Measurements from ENCODE around the gene ELP1.
"Not testable (repeated sequence)": the region's sequence is repeated elsewhere in the genome, so short reads cannot be mapped to it uniquely, and the experiment has no call there.

DNA sequence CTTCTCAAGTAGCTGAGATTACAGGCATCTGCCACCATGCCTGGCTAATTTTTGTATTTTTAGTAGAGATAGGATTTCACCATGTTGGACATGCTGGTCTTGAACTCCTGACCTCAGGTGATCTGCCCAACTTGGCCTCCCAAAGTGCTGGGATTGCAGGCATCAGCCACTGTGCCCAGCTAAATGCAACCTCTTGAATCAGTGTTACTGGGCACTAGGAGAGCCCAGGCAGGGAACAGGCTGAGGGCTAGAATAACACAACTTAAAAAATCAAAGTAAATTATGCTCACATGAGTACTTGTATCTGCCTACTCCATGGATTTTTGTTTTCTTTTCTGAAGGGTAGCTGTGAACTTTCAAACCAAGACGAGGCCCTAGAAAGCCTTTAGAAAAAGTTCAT, 13.5 kb downstream of the ELP1 start:
- not testable (repeated sequence) for TF ChIP-seq CTCF, POLR2A, POLR2AphosphoS5, EP300 (IDR thresholded peaks at IDR 0.05)
